GM12878 (cell line): ENCODE results near the gene EVA1A. TPM values are rescaled to one million over a fixed set of nuclear protein-coding genes. Genes with fewer than 3 reads are reported as not detected.

Experiments used
- CEBPB ChIP-seq, 2 experiments: fragments of 150-350 bp in 1 of 2; IDR thresholded peaks; 2 replicates each; pipeline ENCODE4 v1.6.1; 2012 to 2014; ENCODE audit warnings: low read depth in 2 of 2, low read length in 2 of 2, borderline replicate concordance in 1 of 2, inconsistent platforms in 1 of 2
- E4F1 ChIP-seq: fragments of 450-650 bp; IDR thresholded peaks from 2 replicates; pipeline ENCODE4 v1.6.1; 2018; ENCODE audit warnings: borderline replicate concordance, mild to moderate bottlenecking; ENCODE audit not compliant: partially characterized antibody
- EP300 ChIP-seq, 2 experiments: fragments of 150-350 bp in 1 of 2; IDR thresholded peaks; 2 replicates each; pipeline ENCODE4 v1.6.1; 2011 to 2012; ENCODE audit warnings: low read depth in 2 of 2, low read length in 2 of 2, borderline replicate concordance in 1 of 2, improper control_type of control experiment in 1 of 2, inconsistent platforms in 1 of 2; ENCODE audit not compliant: control insufficient read depth in 1 of 2
- FOXM1 ChIP-seq: IDR thresholded peaks from 2 replicates; pipeline ENCODE4 v1.6.1; 2012; ENCODE audit warnings: low read depth, mild to moderate bottlenecking, inconsistent platforms, low read length, moderate library complexity
- ZNF274 ChIP-seq: IDR thresholded peaks from one replicate; pipeline ENCODE4 v1.8.0; 2011; ENCODE audit not compliant: insufficient read length, insufficient read depth
- polyA plus RNA-seq, 11 experiments: library from polyadenylated mRNA; depleted of rRNA in 4 of 11; unstranded in 6 of 11; stranded (reverse) in 5 of 11; fragments of >200 nt; fragmentation: Nextera tagmentation in 4 of 11; fragmentation: Illumina TruSeq in 1 of 11; extraction: Ambion mirVana in 4 of 11; extraction: Trizol in 1 of 11; gene quantifications; 1 replicate in 1 of 11; 2 replicates in 10 of 11; pipeline versions ENCODE4 v1.2.1 to v1.2.3, GENCODE V29; 2011 to 2016; ENCODE audit warnings: inconsistent platforms in 2 of 11, missing spikeins in 2 of 11, low read depth in 1 of 11
- total RNA-seq, 4 experiments: library from RNA; depleted of rRNA in 3 of 4; stranded (reverse); fragments of >200 nt in 3 of 4; fragmentation: Illumina TruSeq in 1 of 4; extraction: Trizol in 1 of 4; gene quantifications; 2 replicates each; pipeline versions ENCODE4 v1.2.1 to v1.2.3, GENCODE V29; 2013 to 2021
- TF ChIP-seq, protein P1 (sequence below): IDR thresholded peaks from 2 replicates; pipeline ENCODE4 v1.6.1; 2012; ENCODE audit warnings: improper control_type of control experiment, low read depth, low read length; ENCODE audit not compliant: insufficient replicate concordance
- TF ChIP-seq, protein P2 (sequence below): fragments of 450-650 bp; IDR thresholded peaks from 2 replicates; pipeline ENCODE4 v1.6.1; 2017; ENCODE audit warnings: mild to moderate bottlenecking, low read depth, inconsistent platforms; ENCODE audit not compliant: poor library complexity, severe bottlenecking

The EVA1A gene
- total and polyA plus RNA-seq, 10 of the 15 experiments (the other 5 are each of a cell fraction or from before 2014, with no cell fraction given), result 0.13 to 1.0 (median 0.34) TPM; not detected in 5

GRCh38 chr2:75580156-75580555 is 19.4 kb upstream of the EVA1A start (continued):
- TF ChIP-seq CEBPB (IDR thresholded peaks at IDR 0.05; ENCODE audit: borderline replicate concordance in 1 of 2, low read depth in 2 of 2, low read length in 2 of 2) (no peak), FOXM1 (no peak), EP300 (IDR thresholded peaks at IDR 0.05; ENCODE audit: borderline replicate concordance in 1 of 2, control insufficient read depth in 1 of 2, low read depth in 2 of 2, low read length in 2 of 2) (no peak), ZNF274 (no peak), E4F1 (no peak)
- TF ChIP-seq, protein P1, sequence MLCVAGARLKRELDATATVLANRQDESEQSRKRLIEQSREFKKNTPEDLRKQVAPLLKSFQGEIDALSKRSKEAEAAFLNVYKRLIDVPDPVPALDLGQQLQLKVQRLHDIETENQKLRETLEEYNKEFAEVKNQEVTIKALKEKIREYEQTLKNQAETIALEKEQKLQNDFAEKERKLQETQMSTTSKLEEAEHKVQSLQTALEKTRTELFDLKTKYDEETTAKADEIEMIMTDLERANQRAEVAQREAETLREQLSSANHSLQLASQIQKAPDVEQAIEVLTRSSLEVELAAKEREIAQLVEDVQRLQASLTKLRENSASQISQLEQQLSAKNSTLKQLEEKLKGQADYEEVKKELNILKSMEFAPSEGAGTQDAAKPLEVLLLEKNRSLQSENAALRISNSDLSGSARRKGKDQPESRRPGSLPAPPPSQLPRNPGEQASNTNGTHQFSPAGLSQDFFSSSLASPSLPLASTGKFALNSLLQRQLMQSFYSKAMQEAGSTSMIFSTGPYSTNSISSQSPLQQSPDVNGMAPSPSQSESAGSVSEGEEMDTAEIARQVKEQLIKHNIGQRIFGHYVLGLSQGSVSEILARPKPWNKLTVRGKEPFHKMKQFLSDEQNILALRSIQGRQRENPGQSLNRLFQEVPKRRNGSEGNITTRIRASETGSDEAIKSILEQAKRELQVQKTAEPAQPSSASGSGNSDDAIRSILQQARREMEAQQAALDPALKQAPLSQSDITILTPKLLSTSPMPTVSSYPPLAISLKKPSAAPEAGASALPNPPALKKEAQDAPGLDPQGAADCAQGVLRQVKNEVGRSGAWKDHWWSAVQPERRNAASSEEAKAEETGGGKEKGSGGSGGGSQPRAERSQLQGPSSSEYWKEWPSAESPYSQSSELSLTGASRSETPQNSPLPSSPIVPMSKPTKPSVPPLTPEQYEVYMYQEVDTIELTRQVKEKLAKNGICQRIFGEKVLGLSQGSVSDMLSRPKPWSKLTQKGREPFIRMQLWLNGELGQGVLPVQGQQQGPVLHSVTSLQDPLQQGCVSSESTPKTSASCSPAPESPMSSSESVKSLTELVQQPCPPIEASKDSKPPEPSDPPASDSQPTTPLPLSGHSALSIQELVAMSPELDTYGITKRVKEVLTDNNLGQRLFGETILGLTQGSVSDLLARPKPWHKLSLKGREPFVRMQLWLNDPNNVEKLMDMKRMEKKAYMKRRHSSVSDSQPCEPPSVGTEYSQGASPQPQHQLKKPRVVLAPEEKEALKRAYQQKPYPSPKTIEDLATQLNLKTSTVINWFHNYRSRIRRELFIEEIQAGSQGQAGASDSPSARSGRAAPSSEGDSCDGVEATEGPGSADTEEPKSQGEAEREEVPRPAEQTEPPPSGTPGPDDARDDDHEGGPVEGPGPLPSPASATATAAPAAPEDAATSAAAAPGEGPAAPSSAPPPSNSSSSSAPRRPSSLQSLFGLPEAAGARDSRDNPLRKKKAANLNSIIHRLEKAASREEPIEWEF, result no peak
- TF ChIP-seq, protein P2, sequence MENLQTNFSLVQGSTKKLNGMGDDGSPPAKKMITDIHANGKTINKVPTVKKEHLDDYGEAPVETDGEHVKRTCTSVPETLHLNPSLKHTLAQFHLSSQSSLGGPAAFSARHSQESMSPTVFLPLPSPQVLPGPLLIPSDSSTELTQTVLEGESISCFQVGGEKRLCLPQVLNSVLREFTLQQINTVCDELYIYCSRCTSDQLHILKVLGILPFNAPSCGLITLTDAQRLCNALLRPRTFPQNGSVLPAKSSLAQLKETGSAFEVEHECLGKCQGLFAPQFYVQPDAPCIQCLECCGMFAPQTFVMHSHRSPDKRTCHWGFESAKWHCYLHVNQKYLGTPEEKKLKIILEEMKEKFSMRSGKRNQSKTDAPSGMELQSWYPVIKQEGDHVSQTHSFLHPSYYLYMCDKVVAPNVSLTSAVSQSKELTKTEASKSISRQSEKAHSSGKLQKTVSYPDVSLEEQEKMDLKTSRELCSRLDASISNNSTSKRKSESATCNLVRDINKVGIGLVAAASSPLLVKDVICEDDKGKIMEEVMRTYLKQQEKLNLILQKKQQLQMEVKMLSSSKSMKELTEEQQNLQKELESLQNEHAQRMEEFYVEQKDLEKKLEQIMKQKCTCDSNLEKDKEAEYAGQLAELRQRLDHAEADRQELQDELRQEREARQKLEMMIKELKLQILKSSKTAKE, result no peak
